GM11168 (cell line): Measurements from ENCODE around the gene IFNA16.
"Not testable (repeated sequence)": the region's sequence is repeated elsewhere in the genome, so short reads cannot be mapped to it uniquely, and the experiment has no call there.

Source experiments
- in situ Hi-C: fragments of 300-500 bp; cut with MboI; formaldehyde crosslinking; loops from one replicate; pipeline ENCODE4 v1.12.0; 2022; ENCODE audit warnings: low sequenced_read_pairs; ENCODE audit not compliant: unreplicated experiment

The IFNA16 gene

GRCh38 chr9:21217211-21217610 is at the start of gene IFNA16:
Gene IFNA16 (minus strand): TSS chr9:21217311. CDS start chr9:21217305, 6 bp downstream.
- in situ Hi-C loops = not testable (repeated sequence)

DNA sequence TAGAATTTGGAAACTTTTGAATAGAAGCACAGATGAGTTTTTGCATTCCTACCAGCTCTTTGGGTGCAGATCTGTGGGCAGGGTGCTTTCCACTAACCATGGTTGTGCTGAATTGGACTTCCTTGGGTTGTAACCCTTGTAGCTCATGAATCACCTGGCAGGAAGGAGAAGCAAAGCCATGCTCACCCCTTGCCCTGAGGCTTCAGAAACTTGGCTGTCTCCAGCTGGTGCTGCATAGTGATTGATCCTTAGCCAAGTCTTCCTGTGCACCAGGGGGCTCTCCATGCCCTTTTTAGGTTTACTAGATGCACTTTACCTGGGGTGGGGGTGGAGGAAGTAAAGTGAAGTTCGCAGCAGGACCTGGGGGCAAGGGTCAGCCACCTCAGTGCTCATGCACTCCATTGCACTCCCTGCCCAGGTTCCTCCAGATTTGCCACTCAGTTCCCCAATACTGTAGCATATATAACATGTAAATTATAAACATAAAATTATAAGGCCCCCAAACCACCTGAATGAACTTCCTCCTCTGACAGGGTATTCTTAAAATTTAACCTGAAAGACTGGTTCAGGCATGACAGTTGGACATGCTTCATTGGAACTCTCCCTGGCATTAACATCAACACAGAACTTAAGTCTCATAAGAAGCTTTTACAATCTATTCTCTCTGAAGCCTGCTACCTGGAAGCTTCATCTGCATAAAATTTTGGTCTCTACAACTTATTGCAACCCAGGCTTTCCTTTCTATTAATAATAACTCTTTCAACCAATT is 48.5 kb upstream of the IFNA16 start:
- in situ Hi-C loops = no loop called here

- in situ Hi-C loops = no loop called here
These were observed 38.6 kb upstream of the IFNA16 start for GRCh38 chr9:21255538-21256212.

- in situ Hi-C loops = no loop called here
These were observed 35.8 kb upstream of the IFNA16 start for GRCh38 chr9:21252721-21253547.

DNA sequence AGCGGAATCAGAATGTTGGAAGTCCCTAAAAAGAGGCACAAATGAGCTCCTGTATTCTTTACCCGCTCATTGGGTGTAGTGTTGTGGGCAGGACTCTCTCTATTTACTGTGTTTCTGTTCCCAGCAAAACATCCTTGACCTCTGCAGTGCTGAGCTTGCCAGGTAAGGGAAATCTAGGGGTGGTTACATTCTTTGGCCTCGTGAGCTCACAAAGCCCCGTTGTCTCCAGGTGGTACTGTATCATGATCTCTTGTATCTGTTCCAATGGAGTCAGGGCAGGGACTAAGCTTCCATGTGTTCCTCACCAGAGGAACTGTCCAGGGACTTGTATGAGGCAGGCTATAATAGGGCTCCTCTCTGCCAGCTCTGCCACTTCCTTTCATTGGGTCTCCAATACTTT is 34.5 kb upstream of the IFNA16 start:
- in situ Hi-C loops = no loop called here

DNA sequence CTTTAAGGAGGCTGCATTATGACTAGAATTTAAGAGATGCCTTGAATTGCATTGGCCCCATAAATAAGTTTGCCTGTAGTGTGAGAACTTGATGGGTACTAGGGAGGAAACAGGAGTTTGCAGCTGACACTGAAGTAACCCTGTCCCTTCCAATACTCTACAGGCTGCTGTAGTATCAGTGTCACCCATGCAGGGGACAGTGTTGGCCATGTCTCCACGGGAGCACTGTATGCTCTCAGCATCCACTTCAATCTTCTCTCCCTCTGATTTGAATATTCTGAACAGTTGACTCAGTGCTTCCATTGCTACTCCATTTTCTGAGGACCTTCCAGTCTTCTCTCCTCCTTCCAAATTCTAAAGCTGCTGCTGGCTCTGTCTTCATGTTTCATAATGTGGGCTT is 34.1 kb upstream of the IFNA16 start:
- in situ Hi-C loops = no loop called here

- in situ Hi-C loops = loop anchor here (25.0 kb wide), 1 partner anchor 542 kb away; no protein-coding TSS in a partner anchor
These were observed 27.7 kb upstream of the IFNA16 start for GRCh38 chr9:21244836-21245235.

DNA sequence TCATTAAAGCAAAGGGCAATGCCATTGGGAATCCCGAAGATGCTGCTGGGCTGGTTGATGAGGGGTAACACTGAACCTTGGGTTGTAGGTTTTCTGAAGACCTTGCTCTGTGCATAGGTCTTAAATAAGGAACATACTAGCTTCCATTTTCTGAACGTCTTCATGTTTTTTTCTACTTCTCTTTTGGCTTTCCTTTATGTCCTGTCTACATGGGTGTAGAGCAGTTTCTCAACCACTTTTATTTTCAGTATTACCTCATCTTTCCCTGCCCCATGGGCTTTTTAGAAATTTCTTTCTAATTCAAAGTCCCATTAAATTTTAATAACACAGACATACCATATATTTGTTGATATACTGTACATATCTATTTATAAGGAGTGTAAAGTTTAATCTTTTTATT is 22.8 kb upstream of the IFNA16 start, which contains the start of gene IFNA14:
Gene IFNA14 (minus strand): TSS at position 95 of the 400 bp plus-strand sequence. CDS start 70 bp downstream, at position 25.
- in situ Hi-C loops = loop anchor here (25.0 kb wide), 1 partner anchor 547 kb away; no protein-coding TSS in a partner anchor

DNA sequence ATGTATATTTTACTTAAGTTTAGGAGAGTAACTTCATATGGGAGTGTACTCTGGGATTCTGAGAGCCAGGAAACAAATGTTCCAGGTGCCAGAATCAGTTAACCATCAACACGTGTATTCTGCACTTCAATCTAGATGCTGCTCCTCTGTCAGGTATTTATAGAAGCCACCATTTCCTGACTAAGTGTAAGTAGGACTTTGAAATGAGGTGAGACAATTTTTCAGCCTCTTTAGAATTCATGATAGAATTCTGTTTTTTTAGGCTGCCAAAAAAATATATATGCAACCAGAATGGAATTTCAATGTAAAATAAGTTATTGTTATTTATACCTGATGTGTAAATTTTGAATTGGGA is 19.2 kb upstream of the IFNA16 start:
- in situ Hi-C loops = loop anchor here (25.0 kb wide), 1 partner anchor 551 kb away; no protein-coding TSS in a partner anchor

DNA sequence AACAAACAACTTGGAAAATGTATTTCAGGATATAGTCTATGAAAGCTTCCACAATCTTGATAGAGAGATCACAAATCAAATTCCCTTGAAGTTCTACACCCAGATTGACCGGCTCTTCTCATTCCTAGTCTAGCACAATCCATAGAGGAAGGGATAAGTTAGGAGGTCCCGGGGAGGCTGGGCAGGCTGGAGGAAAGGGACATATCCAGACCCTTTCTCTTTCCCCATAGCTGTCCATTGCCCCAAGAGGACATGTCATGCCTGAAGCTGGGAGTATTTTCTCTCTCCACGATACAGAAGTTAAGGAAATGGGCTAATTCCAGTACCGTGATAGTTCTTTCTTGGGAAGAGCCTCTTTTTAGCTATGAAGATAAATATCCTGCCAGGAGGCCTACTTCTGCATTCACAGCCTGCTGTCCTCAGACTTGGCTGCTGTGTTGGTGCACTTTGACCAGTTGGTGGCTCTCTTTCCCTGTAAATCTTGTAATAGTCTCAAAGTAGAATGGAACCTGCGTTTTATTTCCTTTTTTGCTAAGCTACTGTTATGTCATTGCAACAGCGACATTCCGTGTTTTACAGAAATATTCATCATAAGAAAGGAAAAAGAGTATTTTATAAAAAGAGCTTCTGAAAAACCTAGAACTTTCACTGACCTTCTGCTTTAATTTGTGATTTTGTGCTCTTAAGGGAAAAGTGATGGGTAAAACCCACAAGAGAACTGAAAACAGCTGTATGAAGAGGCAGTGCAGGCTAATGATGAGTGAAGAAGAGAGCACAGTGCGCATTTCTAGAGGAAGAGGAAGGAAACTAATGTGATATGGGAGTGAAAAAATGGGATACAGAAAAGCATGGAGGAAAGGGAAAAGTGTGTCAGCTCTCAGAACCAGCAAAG is 18.6 kb upstream of the IFNA16 start:
- in situ Hi-C loops = loop anchor here (25.0 kb wide), 1 partner anchor 552 kb away; no protein-coding TSS in a partner anchor

GRCh38 chr9:21234153-21234687 is 17.1 kb upstream of the IFNA16 start:
- in situ Hi-C loops = loop anchor here (25.0 kb wide), 1 partner anchor 553 kb away; no protein-coding TSS in a partner anchor

DNA sequence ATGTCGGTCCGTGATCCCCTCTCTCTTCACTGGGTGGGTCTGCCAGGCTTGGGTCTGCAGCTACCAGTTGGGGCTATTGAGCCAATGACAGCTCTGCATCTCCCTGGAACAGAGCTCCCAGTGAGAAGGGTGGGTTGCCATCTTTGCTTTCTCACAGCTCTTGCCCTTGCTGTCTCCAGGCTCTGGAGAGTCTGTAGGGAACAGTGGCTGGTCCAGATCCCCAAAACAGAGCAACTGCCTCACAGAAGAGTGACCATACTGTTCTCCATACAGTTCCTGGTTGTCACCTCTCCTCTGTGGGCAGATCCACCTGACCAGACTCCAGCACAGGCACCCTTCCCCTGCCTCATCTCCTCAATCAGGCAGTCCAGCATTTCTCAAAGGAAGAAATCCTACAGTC is 16.1 kb upstream of the IFNA16 start:
- in situ Hi-C loops = loop anchor here (25.0 kb wide), 1 partner anchor 554 kb away; no protein-coding TSS in a partner anchor

GRCh38 chr9:21228122-21228521 is 11.0 kb upstream of the IFNA16 start, which contains the start of gene IFNA17:
Gene IFNA17 (minus strand): TSS chr9:21228222. CDS start chr9:21228173, 49 bp downstream.
- in situ Hi-C loops = loop anchor here (25.0 kb wide), 1 partner anchor 559 kb away; no protein-coding TSS in a partner anchor

GRCh38 chr9:21213411-21214326 is 3.4 kb downstream of the IFNA16 start:
- in situ Hi-C loops = not testable (repeated sequence)

DNA sequence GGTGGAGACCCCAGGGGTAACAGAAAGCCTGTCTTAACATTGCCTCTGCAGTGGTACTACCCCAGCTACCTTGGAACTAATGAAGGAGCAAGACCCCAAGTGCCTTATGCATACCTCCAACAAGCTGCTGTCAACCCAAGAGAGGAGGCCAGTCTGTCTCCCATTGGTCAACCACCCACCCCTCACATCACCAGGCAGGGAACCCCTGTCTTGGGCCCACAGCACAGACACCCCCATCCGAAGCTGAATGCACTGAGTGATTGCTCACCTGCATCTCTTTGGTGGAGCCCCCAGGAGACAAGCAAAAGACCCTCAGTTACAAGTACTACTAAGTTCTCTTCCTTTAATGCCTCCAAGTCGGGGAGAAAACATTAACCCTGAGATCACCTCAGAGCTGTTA is 5.0 kb downstream of the IFNA16 start:
- in situ Hi-C loops = not testable (repeated sequence)

DNA sequence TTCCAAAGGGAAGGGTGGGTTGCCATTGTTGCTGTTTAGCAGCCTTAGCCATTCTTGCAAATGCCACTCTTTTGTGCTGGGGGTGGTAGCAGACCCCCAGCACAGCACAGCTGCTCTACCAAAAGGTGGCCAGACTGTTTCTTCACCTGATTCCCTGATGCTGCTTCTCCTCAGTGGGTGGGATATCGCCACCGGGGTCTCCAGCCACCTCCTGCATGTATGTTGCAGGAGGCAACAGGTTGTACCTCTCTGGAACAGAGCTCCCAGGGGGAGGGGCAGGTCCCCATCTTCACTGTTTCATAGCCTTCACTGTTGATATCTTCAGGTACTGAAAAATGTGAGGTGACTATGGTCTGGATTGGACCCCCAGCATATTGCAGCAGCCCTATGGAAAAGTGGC is 6.3 kb downstream of the IFNA16 start:
- in situ Hi-C loops = not testable (repeated sequence)

GRCh38 chr9:21210311-21210710 is 6.8 kb downstream of the IFNA16 start:
- in situ Hi-C loops = no loop called here

- in situ Hi-C loops = not testable (repeated sequence)
These were observed 10.1 kb downstream of the IFNA16 start, which contains the start of gene IFNA10 for GRCh38 chr9:21207043-21207442. Gene IFNA10 (minus strand): TSS chr9:21207143. CDS start chr9:21207097, 46 bp downstream.
